HG03103 (cell line): ENCODE results near the gene GRAMD4.
"Not testable (repeated sequence)": the region's sequence is repeated elsewhere in the genome, so short reads cannot be mapped to it uniquely, and the experiment has no call there.

Experiments used
- ATAC-seq: cut with Tn5 transposase; IDR thresholded peaks from one replicate; pipeline ENCODE4 v1.9.1; 2021; ENCODE audit warnings: low read depth; ENCODE audit not compliant: unreplicated experiment

Gene GRAMD4

GRCh38 chr22:46634973-46635685 is 14.9 kb downstream of the GRAMD4 start:
- ATAC-seq, result not testable (repeated sequence)

DNA sequence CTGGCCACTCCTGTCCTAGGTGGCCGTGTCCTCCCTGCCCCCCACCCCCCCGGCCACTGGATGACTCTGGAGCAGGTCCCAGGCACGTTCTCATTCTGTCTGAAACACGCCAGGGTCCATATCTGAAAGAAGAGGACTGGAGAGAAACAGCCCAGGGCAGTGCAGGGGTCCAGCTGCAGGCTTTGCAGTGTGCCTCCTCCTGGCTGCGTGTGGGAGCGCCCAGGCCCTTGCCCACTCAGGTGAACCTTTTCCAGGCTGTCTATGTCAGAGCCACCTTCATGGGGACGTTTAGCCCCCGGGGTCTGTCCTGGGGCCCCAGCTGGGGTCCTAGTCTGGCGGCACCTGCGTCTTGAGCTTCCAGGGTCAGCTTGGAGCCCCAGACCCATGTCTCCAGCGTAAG is 15.6 kb downstream of the GRAMD4 start:
- no peak for ATAC-seq

GRCh38 chr22:46636221-46637002 is 16.2 kb downstream of the GRAMD4 start:
- ATAC-seq, result no peak

- no peak for ATAC-seq
Observed at GRCh38 chr22:46637711-46638600, 17.8 kb downstream of the GRAMD4 start.

GRCh38 chr22:46638601-46639431 is 18.6 kb downstream of the GRAMD4 start:
- no peak for ATAC-seq

GRCh38 chr22:46639843-46640242 is 19.7 kb downstream of the GRAMD4 start:
- ATAC-seq, result no peak

DNA sequence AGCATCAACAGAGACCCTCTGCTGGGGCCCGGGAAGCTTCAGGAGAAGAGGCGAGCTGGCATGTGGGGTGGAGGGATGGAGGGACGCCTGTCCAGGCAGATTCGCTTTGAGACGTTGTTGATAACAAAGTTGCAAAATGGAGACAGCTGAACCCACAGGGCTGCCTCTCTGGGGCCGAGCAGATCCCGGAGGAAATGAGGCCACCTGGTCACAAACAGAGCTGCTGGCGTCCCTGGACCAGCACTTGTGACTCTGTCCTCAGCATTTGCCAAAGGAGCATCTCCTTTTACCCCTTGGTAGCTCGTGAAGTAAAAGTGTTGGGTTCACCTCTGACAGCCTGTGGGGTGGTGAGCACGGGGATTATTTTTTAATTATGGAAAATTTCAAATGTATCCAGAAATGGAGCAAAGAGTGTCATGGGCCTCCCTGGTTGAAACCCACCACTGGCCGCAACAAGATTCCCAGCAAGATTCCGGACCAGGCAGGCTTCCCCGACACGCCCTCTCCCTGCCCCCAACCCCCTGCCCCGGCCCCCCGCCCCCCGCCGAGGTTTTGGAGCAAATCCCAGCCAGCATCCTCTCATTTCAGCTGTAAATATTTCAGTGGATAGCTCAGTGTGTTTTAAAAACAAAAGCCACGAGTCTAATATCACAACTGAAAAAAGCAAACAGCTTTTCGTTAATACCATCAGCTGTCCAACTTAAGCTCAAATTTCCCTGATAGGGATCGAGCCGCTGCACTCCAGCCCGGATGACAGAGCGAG is 20.3 kb downstream of the GRAMD4 start:
- no peak for ATAC-seq

- no peak for ATAC-seq
Observed at GRCh38 chr22:46641811-46642266, 21.7 kb downstream of the GRAMD4 start.

DNA sequence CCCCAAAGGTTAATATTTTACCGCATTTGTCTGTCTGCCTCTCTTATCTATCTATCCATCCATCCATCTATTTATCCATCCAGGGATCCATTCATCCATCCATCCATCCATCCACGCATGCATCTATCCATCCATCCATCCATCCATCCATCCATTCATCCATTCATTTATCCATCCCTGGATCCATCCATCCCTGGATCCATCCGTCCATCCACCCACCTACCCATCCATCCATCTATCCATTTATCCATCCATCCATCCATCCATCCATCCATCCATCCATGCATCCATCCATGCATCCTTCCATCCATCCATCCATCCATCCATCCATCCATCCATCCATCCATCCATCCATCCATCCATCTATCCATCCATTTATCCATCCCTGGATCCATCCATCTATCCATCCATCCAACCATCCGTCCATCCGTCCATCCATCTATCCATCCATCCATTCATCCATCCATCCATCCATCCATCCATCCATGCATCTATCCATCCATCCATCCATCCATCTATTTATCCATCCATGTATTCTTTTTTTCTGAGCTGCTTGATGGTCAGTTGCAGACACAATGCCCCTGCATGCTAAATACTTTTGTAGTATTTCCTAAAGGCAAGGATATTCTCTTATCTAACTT is 22.8 kb downstream of the GRAMD4 start:
- ATAC-seq, result not testable (repeated sequence)

GRCh38 chr22:46646531-46647215 is 26.5 kb downstream of the GRAMD4 start:
- ATAC-seq, result no peak

GRCh38 chr22:46648225-46648820 is 28.1 kb downstream of the GRAMD4 start:
- not testable (repeated sequence) for ATAC-seq

GRCh38 chr22:46649141-46650077 is 29.2 kb downstream of the GRAMD4 start:
- no peak for ATAC-seq

DNA sequence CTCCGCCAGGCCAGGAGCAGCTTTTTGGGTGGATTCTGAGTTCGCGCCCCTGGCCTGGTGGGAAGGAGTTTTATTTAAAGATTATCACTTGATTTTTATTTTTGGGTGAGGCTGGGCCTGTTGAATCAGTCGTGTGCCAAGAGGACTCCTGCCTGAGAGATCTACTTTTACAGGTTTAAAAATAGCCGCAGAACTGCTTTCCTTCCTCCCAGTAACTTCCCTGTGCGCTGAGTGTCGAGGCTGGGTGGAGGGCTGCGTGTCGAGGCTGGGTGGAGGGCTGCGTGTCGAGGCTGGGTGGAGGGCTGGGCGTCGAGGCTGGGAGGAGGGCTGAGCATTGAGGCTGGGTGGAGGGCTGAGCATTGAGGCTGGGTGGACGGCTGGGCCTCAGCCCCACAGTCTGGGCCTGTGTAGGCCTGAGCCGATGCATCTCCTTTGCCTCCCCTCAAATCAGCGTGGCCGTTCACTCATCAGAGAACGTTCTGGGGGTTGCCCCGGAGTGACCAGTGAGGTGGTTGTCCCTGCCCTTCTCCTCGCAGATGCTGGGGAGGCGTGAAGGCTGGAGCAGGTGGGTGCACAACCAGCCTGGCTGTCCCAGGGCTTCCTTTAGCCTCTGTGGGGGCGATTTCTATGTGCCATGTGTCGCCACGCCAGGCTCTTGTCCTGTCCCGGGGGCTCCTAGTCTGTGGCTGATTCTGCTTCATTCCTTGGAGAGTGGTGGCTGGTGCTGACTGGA is 30.1 kb downstream of the GRAMD4 start:
- no peak for ATAC-seq

DNA sequence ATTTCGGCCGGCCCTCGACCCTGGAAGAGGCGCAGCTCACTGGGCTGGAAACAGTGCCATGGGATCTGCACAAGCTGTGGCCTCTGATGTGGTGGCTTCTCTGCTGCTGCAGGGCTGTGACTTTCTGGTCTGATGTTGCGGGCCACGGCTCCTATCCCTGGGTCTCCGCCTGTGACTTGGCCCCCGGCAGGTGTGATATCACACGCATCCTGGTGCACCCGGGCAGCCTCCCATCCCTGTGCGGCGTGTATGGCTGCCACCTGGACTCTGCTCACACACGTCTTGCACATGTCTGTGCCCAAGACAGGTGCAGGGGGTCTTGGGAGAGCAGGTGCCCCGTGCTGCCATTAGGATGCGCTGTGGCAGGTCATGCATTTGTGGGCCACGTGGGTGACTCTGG is 31.1 kb downstream of the GRAMD4 start:
- ATAC-seq, result no peak

DNA sequence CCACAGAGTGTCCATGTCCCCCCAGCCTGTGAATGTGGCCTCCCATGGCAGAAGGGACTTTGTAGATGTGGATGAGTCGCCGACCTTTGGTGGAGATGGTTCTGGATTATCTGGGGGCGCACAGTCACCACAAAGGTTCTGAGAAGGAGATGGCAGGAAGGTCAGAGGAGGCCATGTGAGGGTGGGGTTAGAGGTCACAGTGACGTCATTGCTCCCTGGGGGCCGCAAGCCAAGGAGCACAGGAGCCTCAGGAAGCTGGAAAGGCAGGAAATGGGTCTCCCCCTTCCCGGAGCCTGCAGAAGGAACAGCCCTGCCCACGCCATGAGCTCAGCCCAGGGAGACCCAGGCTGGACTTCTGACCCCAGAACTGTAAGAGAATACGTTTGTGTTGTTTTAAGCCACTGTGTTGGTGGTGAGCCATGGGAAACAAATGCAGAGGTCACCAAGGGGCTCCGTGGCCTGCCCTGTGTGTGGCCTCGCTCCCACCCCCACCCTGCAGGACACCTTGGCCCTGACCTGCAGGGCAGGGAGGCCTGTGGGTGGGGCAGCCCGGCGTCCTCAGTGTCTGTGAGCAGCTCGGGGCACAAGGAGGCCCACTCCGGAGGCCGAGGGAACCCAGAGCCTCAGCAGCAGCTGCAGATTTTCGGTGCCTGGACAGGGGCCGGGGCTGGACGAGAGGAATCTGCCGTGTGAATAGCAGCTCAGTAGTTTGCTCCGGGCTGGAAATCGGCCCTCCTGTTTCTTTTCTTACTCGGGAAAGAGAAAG is 32.1 kb downstream of the GRAMD4 start:
- no peak for ATAC-seq
